Type B pancreatic cell (in vitro differentiated cells): Measurements from ENCODE around the gene KTN1. TPM values are rescaled to one million over a fixed set of nuclear protein-coding genes. Genes with fewer than 3 reads are reported as not detected.

Experiments used
- DNase-seq: peaks from one replicate; pipeline ENCODE4 v3.0.0; 2021; ENCODE audit warnings: mixed read lengths; ENCODE audit not compliant: unreplicated experiment; ENCODE audit errors: extremely low spot score
- H3K27ac Mint-ChIP-seq: 2 replicates; pipeline ENCODE4 v1.8.0; 2021; ENCODE audit warnings: mild to moderate bottlenecking, mixed read lengths
- H3K27me3 Mint-ChIP-seq: 2 replicates; pipeline ENCODE4 v1.8.0; 2021; ENCODE audit warnings: mixed read lengths
- H3K36me3 Mint-ChIP-seq: 2 replicates; pipeline ENCODE4 v1.8.0; 2021; ENCODE audit warnings: mixed read lengths
- H3K4me1 Mint-ChIP-seq: one replicate; pipeline ENCODE4 v1.8.0; 2021; ENCODE audit warnings: mixed read lengths; ENCODE audit not compliant: unreplicated experiment
- H3K4me3 Mint-ChIP-seq: 2 replicates; pipeline ENCODE4 v1.8.0; 2021; ENCODE audit warnings: mild to moderate bottlenecking, mixed read lengths
- H3K9me3 Mint-ChIP-seq: 2 replicates; pipeline ENCODE4 v1.8.0; 2021; ENCODE audit warnings: mixed read lengths
- CTCF ChIP-seq: fragments of 200-600 bp; sonication (generic); conservative IDR thresholded peaks from 2 replicates; pipeline ENCODE4 v1.5.0; 2021; ENCODE audit warnings: antibody characterized with exemption, mild to moderate bottlenecking
- total RNA-seq: library from RNA; stranded (reverse); gene quantifications from 2 replicates; pipeline ENCODE4 v1.2.1, GENCODE V29; 2021; ENCODE audit warnings: low replicate concordance

The KTN1 gene
- total RNA-seq, 1 donor from 2014 or later = 105 TPM

DNA sequence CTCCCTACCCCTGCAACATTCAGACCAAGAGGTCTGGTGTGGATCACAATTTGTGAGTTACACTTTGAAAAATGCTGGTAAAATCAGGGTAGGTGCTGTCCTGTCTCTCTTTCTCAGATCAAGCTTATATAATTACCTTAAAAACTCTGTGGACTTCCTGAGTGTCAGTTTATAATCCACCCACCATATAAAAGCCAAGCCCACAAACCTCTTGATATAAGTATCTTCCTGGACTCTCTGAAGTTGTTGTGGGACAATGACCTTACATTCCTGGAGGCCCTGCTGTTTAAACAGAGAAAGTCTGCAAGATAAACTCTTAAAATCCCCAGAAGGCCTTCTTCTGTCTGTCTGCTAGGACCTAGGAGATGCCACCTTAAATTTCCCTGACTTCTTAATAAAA, 11.4 kb upstream of the KTN1 start:
- no peak overlapping the region for H3K4me3 Mint-ChIP-seq
- H3K36me3 Mint-ChIP-seq = no peaks in the 10 kb centered on the region
- no peaks in the 10 kb centered on the region for H3K27me3 Mint-ChIP-seq
- TF ChIP-seq CTCF = no peak
- DNase-seq = no peak
- no peaks in the 10 kb centered on the region for H3K9me3 Mint-ChIP-seq
- no peak overlapping the region for H3K27ac Mint-ChIP-seq
- H3K4me1 Mint-ChIP-seq = peaks cover 5% of the 10 kb centered on the region

DNA sequence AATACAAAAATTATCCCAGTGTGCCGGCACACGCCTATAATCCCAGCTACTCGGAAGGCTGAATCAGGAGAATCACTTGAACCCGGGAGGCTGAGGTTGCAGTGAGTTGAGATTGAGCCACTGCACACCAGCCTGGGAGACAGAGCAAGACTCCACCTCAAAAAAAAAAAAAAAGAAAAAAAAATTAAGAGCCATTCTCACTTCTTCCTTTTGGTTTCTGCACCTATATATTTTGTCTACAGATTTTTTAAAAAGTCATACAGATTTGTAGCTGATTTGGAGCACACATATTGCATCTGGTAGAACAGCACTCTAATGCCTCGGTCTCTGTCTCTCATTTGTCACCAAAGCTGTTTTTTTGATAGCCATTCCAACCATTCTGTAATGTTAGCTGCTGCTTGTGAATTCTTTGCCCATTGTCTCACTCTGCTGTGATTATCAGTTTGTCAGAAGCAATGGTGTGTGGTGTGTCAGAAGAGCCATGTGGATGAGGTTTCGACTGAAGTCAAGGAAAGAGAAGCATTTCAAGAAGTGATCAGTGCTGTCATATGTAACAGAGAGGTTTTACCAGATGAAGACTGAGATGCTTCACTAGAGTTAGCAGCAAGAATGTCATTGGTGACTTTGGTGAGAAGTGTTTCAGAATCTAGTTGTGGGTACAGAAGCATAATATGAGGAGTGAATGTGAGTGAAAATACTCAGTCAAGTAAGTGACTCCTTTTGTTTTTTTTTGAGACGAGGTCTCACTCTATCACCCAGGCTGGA, 8.7 kb upstream of the KTN1 start:
- no peaks in the 10 kb centered on the region for H3K27me3 Mint-ChIP-seq
- H3K4me1 Mint-ChIP-seq = peaks cover 5% of the 10 kb centered on the region
- H3K9me3 Mint-ChIP-seq = no peaks in the 10 kb centered on the region
- no peak for DNase-seq
- H3K27ac Mint-ChIP-seq = no peak overlapping the region
- no peaks in the 10 kb centered on the region for H3K36me3 Mint-ChIP-seq
- H3K4me3 Mint-ChIP-seq = no peak overlapping the region
- no peak for TF ChIP-seq CTCF

DNA sequence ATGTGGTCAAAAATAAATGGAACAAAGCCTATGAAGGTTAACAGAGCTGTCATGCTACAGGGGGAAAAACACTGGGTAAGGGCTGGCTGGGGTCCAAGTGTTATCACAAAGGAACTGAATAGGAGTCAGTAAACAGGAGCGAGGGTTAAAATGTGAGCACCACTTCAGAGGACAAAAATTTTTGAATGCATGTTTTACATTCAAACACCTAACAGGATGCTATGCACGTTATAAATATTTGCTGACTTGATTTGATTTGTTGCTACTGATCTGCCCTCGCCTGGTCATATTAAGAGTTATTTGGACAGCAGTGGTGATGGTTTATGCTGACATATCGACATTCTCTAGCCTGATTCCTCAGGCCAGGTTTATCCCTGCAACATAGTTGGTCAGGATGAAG, 7.4 kb upstream of the KTN1 start:
- no peaks in the 10 kb centered on the region for H3K27me3 Mint-ChIP-seq
- no peak for DNase-seq
- H3K36me3 Mint-ChIP-seq = no peaks in the 10 kb centered on the region
- H3K4me1 Mint-ChIP-seq = peaks cover 5% of the 10 kb centered on the region
- H3K27ac Mint-ChIP-seq = no peak overlapping the region
- TF ChIP-seq CTCF = no peak
- no peaks in the 10 kb centered on the region for H3K9me3 Mint-ChIP-seq
- no peak overlapping the region for H3K4me3 Mint-ChIP-seq

DNA sequence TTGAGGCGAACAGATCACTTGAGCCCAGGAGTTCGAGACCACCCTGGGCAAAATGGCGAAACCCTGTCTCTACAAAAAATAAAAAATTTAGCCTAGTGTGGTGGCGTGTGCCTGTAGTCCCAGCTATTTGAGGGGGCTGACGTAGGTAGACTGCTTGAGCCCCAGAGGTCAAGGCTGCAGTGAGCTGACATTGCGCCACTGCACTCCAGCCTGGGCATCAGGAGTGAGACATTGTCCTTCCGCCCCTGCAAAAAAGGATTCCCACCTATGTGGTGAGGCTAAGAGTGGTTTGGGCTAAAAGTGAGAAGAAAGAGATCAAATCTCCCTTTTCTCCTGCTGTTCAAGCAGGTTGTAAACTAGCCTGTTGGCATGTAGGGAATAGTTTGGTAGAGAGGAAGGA, 5.0 kb upstream of the KTN1 start:
- Mint-ChIP-seq H3K36me3 (no peaks in the 10 kb centered on the region), H3K9me3 (no peaks in the 10 kb centered on the region), H3K27me3 (no peaks in the 10 kb centered on the region), H3K4me3 (no peak overlapping the region), H3K27ac (no peak overlapping the region), H3K4me1 (peaks cover 19% of the 10 kb centered on the region)
- DNase-seq = no peak
- TF ChIP-seq CTCF = no peak

DNA sequence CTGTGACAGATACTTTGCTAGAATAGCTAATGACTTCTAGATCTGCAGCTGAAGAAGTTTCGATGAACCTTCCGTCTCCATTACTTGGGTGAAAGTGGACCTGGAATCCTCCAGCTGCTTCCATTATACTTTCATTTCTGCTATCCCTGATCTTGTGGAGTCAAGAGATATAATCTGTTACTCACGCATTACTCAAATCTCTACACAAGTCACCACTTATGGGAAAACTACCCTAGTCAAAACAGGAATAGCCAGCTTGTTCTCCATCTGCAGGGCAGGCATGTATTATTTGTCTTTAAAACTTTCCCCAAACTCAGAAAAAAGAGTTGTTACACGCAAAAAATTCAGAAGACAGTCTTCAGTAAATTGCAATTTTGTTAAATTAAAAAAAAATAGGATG, 2.8 kb upstream of the KTN1 start:
- Mint-ChIP-seq H3K27ac (no peak overlapping the region), H3K4me3 (peak overlapping the region; percentile 37), H3K36me3 (no peaks in the 10 kb centered on the region), H3K4me1 (peaks cover 29% of the 10 kb centered on the region), H3K9me3 (no peaks in the 10 kb centered on the region), H3K27me3 (no peaks in the 10 kb centered on the region)
- DNase-seq = no peak
- TF ChIP-seq CTCF = no peak
